ENCODE data around the gene ZSWIM6. TPM values are rescaled to one million over a fixed set of nuclear protein-coding genes. Genes with fewer than 3 reads are reported as not detected.

ZSWIM6 gene
- total RNA-seq, 1 donor from 2014 or later = 9.9 TPM

DNA sequence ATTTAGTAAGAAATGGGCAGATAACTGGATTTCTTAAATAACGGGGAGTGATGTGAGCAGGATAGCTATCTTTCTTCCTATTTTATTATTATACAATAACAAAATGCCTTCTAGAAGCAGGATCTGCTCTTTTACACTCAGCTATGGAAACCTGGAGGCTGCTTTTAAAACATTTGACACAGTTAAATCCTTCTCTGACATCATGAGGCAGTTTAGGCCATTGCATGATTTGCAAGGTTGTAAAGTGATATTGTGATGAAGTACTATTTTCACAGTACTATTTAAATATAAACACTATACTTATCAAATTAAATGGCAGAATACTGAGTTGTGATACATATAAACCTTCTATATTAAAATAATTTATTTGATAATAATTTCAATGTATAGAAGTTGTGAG is 93.9 kb downstream of the ZSWIM6 start:
- H3K4me3 ChIP-seq (ENCODE audit: low read length in 3 of 3) = no peak overlapping the region
- no peaks in the 10 kb centered on the region for H3K36me3 ChIP-seq (ENCODE audit: control insufficient read depth in 3 of 3, insufficient read depth in 3 of 3, low read length in 3 of 3)
- no peaks in the 10 kb centered on the region for H3K27me3 ChIP-seq (ENCODE audit: control insufficient read depth in 3 of 3, insufficient read depth in 3 of 3, low read length in 3 of 3)
- no peaks in the 10 kb centered on the region for H3K9me3 ChIP-seq (ENCODE audit: control insufficient read depth in 3 of 3, low read length in 3 of 3)
- H3K27ac ChIP-seq (ENCODE audit: low read depth, low read length) = no peak overlapping the region
- no peak overlapping the region for H3K9ac ChIP-seq (ENCODE audit: low read depth in 1 of 3, low read length in 3 of 3)
- H3K4me1 ChIP-seq (ENCODE audit: control insufficient read depth in 3 of 3, insufficient read depth in 3 of 3, low read length in 3 of 3) = peaks cover 8 to 16% (median 15%) of the 10 kb centered on the region in 3 donors

DNA sequence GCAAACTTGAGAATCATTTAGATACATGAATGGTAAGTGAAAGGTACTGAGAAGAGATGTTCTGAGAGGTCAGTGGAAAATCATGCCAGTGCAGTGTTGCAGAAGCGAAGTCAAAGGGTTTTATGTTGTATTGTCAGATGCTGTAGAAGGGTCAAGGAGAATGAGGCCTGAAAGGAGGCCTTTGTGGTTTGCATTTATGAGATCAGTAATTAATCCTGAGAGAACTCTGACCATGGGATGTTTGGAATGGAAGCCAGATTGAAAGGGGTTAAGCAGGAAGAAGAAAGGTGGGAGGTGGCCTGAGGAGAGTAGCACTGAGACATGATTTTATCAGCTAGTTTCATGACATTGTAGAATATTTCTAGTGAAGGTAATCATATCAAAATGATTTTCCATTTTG is 97.8 kb downstream of the ZSWIM6 start:
- H3K9ac ChIP-seq (ENCODE audit: low read depth in 1 of 3, low read length in 3 of 3) = no peak overlapping the region
- H3K9me3 ChIP-seq (ENCODE audit: control insufficient read depth in 3 of 3, low read length in 3 of 3) = no peaks in the 10 kb centered on the region
- H3K36me3 ChIP-seq (ENCODE audit: control insufficient read depth in 3 of 3, insufficient read depth in 3 of 3, low read length in 3 of 3) = no peaks in the 10 kb centered on the region
- H3K27ac ChIP-seq (ENCODE audit: low read depth, low read length) = no peak overlapping the region
- H3K4me1 ChIP-seq (ENCODE audit: control insufficient read depth in 3 of 3, insufficient read depth in 3 of 3, low read length in 3 of 3) = peaks cover 0 to 7% (median 6%) of the 10 kb centered on the region in 3 donors
- H3K27me3 ChIP-seq (ENCODE audit: control insufficient read depth in 3 of 3, insufficient read depth in 3 of 3, low read length in 3 of 3) = no peaks in the 10 kb centered on the region
- H3K4me3 ChIP-seq (ENCODE audit: low read length in 3 of 3) = no peak overlapping the region

DNA sequence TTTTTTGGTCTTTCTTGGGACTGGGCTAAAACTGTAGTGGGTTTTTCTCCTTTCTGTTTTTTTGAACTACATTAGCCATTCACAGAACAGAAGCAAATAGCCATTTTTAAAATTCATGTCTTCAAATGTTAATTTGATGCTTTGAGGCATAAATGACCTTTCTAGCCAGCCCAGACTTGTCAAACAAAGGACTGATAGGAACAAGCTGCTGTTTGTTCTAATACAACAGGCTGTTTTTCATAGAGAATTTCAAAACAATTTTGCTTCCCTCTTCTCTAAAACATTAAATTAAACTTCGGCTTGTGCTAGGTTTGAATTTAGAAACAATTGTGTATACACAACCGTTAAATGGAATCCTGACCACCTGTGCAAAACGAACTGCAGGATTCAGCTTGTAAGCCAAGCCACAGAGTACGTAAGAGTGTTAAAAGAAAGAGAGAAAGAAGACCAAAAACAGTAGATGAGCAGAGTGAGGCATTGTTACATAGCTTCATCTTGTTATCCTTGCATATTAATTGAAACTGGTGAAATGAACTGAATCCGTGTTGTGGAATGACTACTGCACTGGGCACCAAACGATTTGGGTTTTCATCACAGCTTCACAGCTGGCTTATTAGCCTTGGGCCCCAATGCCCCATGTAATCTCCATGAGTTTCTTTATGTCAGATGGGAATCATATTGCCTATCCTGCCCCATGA is 100.0 kb downstream of the ZSWIM6 start:
- H3K27ac ChIP-seq (ENCODE audit: low read depth, low read length) = no peak overlapping the region
- H3K4me1 ChIP-seq (ENCODE audit: control insufficient read depth in 3 of 3, insufficient read depth in 3 of 3, low read length in 3 of 3) = no peaks in the 10 kb centered on the region
- no peaks in the 10 kb centered on the region for H3K9me3 ChIP-seq (ENCODE audit: control insufficient read depth in 3 of 3, low read length in 3 of 3)
- no peak overlapping the region for H3K9ac ChIP-seq (ENCODE audit: low read depth in 1 of 3, low read length in 3 of 3)
- H3K36me3 ChIP-seq (ENCODE audit: control insufficient read depth in 3 of 3, insufficient read depth in 3 of 3, low read length in 3 of 3) = no peaks in the 10 kb centered on the region
- H3K4me3 ChIP-seq (ENCODE audit: low read length in 3 of 3) = no peak overlapping the region
- no peaks in the 10 kb centered on the region for H3K27me3 ChIP-seq (ENCODE audit: control insufficient read depth in 3 of 3, insufficient read depth in 3 of 3, low read length in 3 of 3)

DNA sequence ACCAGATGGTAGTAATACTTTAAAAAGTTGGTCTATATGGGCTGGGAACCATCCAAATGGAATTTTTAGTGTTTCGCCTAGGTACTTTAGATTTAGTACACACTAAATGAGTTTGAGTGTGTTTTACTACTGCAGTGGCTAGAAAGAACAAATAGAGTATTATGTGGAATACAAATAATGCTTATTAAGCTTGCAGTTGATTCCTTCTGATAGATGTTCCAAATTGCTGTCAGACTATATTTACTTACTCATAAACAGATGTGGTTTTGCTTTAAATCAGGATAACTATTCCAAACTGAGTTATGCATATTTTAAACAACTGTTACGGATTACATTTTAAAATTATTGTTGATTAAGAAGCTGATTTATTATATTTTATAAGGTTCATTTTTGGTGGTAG is 103.3 kb downstream of the ZSWIM6 start:
- no peaks in the 10 kb centered on the region for H3K36me3 ChIP-seq (ENCODE audit: control insufficient read depth in 3 of 3, insufficient read depth in 3 of 3, low read length in 3 of 3)
- no peaks in the 10 kb centered on the region for H3K9me3 ChIP-seq (ENCODE audit: control insufficient read depth in 3 of 3, low read length in 3 of 3)
- no peak overlapping the region for H3K4me3 ChIP-seq (ENCODE audit: low read length in 3 of 3)
- H3K9ac ChIP-seq (ENCODE audit: low read depth in 1 of 3, low read length in 3 of 3) = no peak overlapping the region
- H3K27me3 ChIP-seq (ENCODE audit: control insufficient read depth in 3 of 3, insufficient read depth in 3 of 3, low read length in 3 of 3) = no peaks in the 10 kb centered on the region
- no peaks in the 10 kb centered on the region for H3K4me1 ChIP-seq (ENCODE audit: control insufficient read depth in 3 of 3, insufficient read depth in 3 of 3, low read length in 3 of 3)
- no peak overlapping the region for H3K27ac ChIP-seq (ENCODE audit: low read depth, low read length)

DNA sequence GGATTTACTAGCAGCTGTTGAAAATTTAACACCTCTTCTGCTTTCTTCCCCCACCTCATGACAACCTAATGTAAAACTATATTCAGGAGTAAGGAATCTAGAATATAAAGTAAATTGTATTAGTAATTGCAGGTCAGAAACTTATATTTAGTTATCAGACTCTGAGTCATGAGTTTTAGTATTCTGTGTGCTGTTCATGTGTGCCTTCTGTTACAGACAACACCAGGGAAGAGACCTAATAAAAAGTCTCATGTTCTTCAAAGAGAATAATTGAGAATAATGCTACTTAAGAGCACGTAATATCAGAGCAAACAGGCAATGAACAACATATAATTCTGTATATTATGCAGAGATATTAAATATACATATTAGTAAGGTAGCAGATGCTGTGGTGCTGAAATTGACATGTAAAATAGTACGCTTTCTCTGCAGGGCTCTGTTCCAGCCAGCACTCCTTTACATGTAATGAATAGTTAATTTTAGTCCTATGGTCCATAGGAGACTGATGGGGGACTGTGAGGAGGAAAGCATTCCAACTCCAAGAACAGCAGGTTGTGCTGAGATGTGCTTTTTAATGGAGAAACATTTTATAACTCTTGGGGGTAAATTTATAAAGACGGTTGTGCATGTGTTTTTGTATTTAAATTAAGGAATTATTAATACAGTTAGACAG is 106.4 kb downstream of the ZSWIM6 start:
- Histone ChIP-seq H3K9ac (ENCODE audit: low read depth in 1 of 3, low read length in 3 of 3) (no peak overlapping the region), H3K4me3 (ENCODE audit: low read length in 3 of 3) (no peak overlapping the region), H3K27ac (ENCODE audit: low read depth, low read length) (no peak overlapping the region), H3K27me3 (ENCODE audit: control insufficient read depth in 3 of 3, insufficient read depth in 3 of 3, low read length in 3 of 3) (no peaks in the 10 kb centered on the region), H3K4me1 (ENCODE audit: control insufficient read depth in 3 of 3, insufficient read depth in 3 of 3, low read length in 3 of 3) (no peaks in the 10 kb centered on the region), H3K36me3 (ENCODE audit: control insufficient read depth in 3 of 3, insufficient read depth in 3 of 3, low read length in 3 of 3) (no peaks in the 10 kb centered on the region), H3K9me3 (ENCODE audit: control insufficient read depth in 3 of 3, low read length in 3 of 3) (peaks cover 3 to 5% (median 5%) of the 10 kb centered on the region in 3 donors)

DNA sequence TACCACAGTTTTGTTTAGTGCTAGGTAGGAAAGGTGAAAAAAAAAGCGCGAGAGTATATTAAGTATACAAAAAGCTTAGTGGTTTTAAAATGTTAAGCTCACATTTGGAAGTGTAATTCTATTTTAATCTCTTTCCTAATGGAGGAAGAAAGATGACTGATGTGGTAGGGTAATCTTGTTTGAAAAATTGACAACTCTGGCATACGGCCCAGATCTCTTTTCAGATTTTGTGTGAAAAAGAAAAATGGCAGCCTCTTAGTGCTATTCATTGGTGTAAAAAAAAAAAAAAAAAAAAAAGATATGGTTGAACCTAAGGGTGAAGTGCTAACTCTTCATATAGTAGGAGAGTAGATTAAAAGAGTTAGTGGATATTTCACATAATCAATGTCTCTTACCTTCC is 108.0 kb downstream of the ZSWIM6 start:
- H3K9ac ChIP-seq (ENCODE audit: low read depth in 1 of 3, low read length in 3 of 3) = no peak overlapping the region
- H3K36me3 ChIP-seq (ENCODE audit: control insufficient read depth in 3 of 3, insufficient read depth in 3 of 3, low read length in 3 of 3) = no peaks in the 10 kb centered on the region
- no peaks in the 10 kb centered on the region for H3K27me3 ChIP-seq (ENCODE audit: control insufficient read depth in 3 of 3, insufficient read depth in 3 of 3, low read length in 3 of 3)
- no peak overlapping the region for H3K4me3 ChIP-seq (ENCODE audit: low read length in 3 of 3)
- peaks cover 3 to 5% (median 5%) of the 10 kb centered on the region in 3 donors for H3K9me3 ChIP-seq (ENCODE audit: control insufficient read depth in 3 of 3, low read length in 3 of 3)
- H3K27ac ChIP-seq (ENCODE audit: low read depth, low read length) = no peak overlapping the region
- no peaks in the 10 kb centered on the region for H3K4me1 ChIP-seq (ENCODE audit: control insufficient read depth in 3 of 3, insufficient read depth in 3 of 3, low read length in 3 of 3)

DNA sequence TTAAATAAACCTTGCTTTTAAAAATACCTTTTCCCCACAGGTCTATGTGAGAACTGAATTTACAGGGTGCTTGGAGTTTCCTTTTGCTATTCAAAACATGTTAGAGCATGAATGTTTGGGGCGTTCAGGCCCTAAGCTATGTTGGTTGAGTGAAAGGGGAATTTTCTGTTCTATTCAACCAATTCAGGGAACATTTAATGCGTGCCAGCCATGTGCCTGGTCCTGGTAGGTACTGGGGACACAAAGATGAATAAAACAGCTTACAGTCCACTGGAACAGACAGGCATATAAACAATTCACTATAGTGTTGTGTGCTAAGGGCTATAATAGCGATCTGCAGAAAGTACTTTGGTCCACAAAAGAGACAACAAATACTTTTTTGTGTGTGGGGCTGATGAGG is 108.5 kb downstream of the ZSWIM6 start:
- no peak overlapping the region for H3K4me3 ChIP-seq (ENCODE audit: low read length in 3 of 3)
- H3K36me3 ChIP-seq (ENCODE audit: control insufficient read depth in 3 of 3, insufficient read depth in 3 of 3, low read length in 3 of 3) = no peaks in the 10 kb centered on the region
- H3K4me1 ChIP-seq (ENCODE audit: control insufficient read depth in 3 of 3, insufficient read depth in 3 of 3, low read length in 3 of 3) = no peaks in the 10 kb centered on the region
- peaks cover 3 to 5% (median 5%) of the 10 kb centered on the region in 3 donors for H3K9me3 ChIP-seq (ENCODE audit: control insufficient read depth in 3 of 3, low read length in 3 of 3)
- H3K27ac ChIP-seq (ENCODE audit: low read depth, low read length) = no peak overlapping the region
- no peaks in the 10 kb centered on the region for H3K27me3 ChIP-seq (ENCODE audit: control insufficient read depth in 3 of 3, insufficient read depth in 3 of 3, low read length in 3 of 3)
- no peak overlapping the region for H3K9ac ChIP-seq (ENCODE audit: low read depth in 1 of 3, low read length in 3 of 3)

DNA sequence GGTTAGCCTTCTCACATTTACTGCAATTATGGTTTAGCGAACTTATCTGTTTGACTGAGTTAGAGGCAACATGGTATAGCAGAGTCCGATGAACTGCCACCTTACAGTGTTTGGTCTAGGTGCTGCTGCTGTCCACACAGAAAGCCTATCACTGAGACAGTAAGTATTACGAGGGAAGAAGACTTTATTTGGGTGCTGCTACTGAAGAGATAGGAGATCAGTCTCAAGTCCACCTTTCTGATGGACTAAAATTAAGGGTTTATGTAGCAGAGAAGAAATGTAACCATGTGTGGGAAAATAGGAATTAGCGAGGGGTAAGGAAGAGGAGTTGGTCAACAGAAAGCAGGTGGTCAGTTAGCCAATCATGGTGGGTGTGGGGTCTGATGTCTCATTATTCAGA is 109.7 kb downstream of the ZSWIM6 start:
- Histone ChIP-seq H3K36me3 (ENCODE audit: control insufficient read depth in 3 of 3, insufficient read depth in 3 of 3, low read length in 3 of 3) (no peaks in the 10 kb centered on the region), H3K9me3 (ENCODE audit: control insufficient read depth in 3 of 3, low read length in 3 of 3) (peaks cover 3 to 5% (median 5%) of the 10 kb centered on the region in 3 donors), H3K9ac (ENCODE audit: low read depth in 1 of 3, low read length in 3 of 3) (no peak overlapping the region), H3K4me1 (ENCODE audit: control insufficient read depth in 3 of 3, insufficient read depth in 3 of 3, low read length in 3 of 3) (no peaks in the 10 kb centered on the region), H3K27me3 (ENCODE audit: control insufficient read depth in 3 of 3, insufficient read depth in 3 of 3, low read length in 3 of 3) (no peaks in the 10 kb centered on the region), H3K4me3 (ENCODE audit: low read length in 3 of 3) (no peak overlapping the region), H3K27ac (ENCODE audit: low read depth, low read length) (no peak overlapping the region)

DNA sequence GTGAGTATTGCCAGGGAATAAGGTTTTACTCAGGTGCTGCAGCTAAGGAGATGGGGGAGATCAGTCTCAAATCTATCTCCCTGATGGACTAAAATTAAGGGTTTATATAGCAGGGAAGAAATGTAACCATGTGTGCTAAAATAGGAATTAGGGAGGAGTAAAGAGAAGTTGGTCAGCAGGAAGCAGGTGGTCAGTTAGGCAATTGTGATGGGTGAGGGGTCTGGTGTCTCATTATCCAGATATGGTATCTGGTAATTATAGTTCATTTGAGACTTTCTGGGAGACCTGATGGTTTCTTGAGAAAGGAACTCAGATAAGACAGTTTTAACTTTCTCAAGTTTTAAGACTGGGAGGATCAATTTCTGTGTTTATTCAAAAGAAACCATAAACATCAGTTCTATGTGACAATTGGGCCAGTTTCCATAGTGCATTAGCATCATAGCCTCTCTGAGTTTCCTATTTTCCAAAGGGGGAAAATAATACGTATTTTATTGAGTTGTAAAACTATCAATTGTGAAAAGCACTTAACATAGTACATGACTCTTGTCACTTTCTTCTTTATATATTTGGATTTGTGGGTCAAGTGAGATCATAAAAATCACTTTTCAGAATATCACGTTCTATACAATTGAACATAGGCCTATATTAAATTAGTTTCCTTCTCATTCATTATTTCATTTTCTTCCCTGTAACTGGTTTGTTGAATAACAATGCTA is 115.9 kb downstream of the ZSWIM6 start:
- Histone ChIP-seq H3K4me1 (ENCODE audit: control insufficient read depth in 3 of 3, insufficient read depth in 3 of 3, low read length in 3 of 3) (peaks cover 3 to 16% (median 13%) of the 10 kb centered on the region in 3 donors), H3K27me3 (ENCODE audit: control insufficient read depth in 3 of 3, insufficient read depth in 3 of 3, low read length in 3 of 3) (no peaks in the 10 kb centered on the region), H3K9me3 (ENCODE audit: control insufficient read depth in 3 of 3, low read length in 3 of 3) (peaks cover 0 to 4% (median 2%) of the 10 kb centered on the region in 3 donors), H3K9ac (ENCODE audit: low read depth in 1 of 3, low read length in 3 of 3) (no peak overlapping the region), H3K27ac (ENCODE audit: low read depth, low read length) (no peak overlapping the region), H3K36me3 (ENCODE audit: control insufficient read depth in 3 of 3, insufficient read depth in 3 of 3, low read length in 3 of 3) (no peaks in the 10 kb centered on the region), H3K4me3 (ENCODE audit: low read length in 3 of 3) (no peak overlapping the region)
